Left lung (tissue), 10 donors: ENCODE results near the gene RRP36. TPM values are rescaled to one million over a fixed set of nuclear protein-coding genes. Genes with fewer than 3 reads are reported as not detected.

ENCODE experiments used
- ATAC-seq: fragments of 200-7000 bp; cut with Tn5 transposase; one replicate; pipeline ENCODE4 v1.9.1; 2020; ENCODE audit warnings: moderate library complexity
- DNase-seq, 4 donors: peaks; one replicate each; pipeline ENCODE4 v3.0.0-alpha.2; 2013 to 2020
- H3K27ac ChIP-seq, 2 donors: fragments of 200-600 bp; sonication (generic) in 1 of 2; one replicate each; pipeline versions ENCODE4 v1.5.0 to v1.8.0; 2020 to 2021
- H3K27me3 ChIP-seq, 2 donors: fragments of 200-600 bp; sonication (generic) in 1 of 2; one replicate each; pipeline versions ENCODE4 v1.5.0 to v1.8.0; 2020 to 2021
- H3K36me3 ChIP-seq, 2 donors: fragments of 200-600 bp; sonication (generic) in 1 of 2; one replicate each; pipeline versions ENCODE4 v1.5.0 to v1.8.0; 2020 to 2021
- H3K4me1 ChIP-seq, 2 donors: fragments of 200-600 bp; one replicate each; pipeline ENCODE4 v1.8.0; 2021
- H3K4me3 ChIP-seq, 2 donors: fragments of 200-600 bp; sonication (generic) in 1 of 2; one replicate each; pipeline versions ENCODE4 v1.5.0 to v1.8.0; 2020 to 2021; ENCODE audit warnings: mild to moderate bottlenecking in 1 of 2
- H3K9me3 ChIP-seq, 2 donors: fragments of 200-600 bp; sonication (generic) in 1 of 2; one replicate each; pipeline versions ENCODE4 v1.5.0 to v1.8.0; 2020 to 2021
- CTCF ChIP-seq, 2 donors: fragments of 200-600 bp; sonication (generic) in 1 of 2; IDR thresholded peaks; one replicate each; pipeline versions ENCODE4 v1.5.0 to v1.8.0; 2021; ENCODE audit warnings: antibody characterized with exemption in 2 of 2
- intact Hi-C, 2 donors: fragments of 100-400 bp; cut with DNase I; formaldehyde crosslinking; loops; one replicate each; pipeline versions ENCODE4 v1.11.2 to v1.14.2; 2022
- polyA plus RNA-seq, 6 donors: library from polyadenylated mRNA; unstranded; fragments of 120-200 nt; gene quantifications; one replicate each; pipeline ENCODE4 v1.2.1, GENCODE V29; 2013; ENCODE audit not compliant: insufficient read length in 6 of 6
- total RNA-seq, 2 donors: library from RNA; stranded (reverse); fragmentation: NEBNext Ultra II Directional; extraction: Animal tissue kit (Norgen Biotek cat#: 25700); gene quantifications; one replicate each; pipeline ENCODE4 v1.2.1, GENCODE V29; 2021
- donor health status: DM: no; HTN: yes; CAD: no.
- donor health status: DM: no; HTN: no; CAD: no.

Gene RRP36
- total and polyA plus RNA-seq, 8 donors, result 43.3 to 55.2 (median 50.2) TPM

DNA sequence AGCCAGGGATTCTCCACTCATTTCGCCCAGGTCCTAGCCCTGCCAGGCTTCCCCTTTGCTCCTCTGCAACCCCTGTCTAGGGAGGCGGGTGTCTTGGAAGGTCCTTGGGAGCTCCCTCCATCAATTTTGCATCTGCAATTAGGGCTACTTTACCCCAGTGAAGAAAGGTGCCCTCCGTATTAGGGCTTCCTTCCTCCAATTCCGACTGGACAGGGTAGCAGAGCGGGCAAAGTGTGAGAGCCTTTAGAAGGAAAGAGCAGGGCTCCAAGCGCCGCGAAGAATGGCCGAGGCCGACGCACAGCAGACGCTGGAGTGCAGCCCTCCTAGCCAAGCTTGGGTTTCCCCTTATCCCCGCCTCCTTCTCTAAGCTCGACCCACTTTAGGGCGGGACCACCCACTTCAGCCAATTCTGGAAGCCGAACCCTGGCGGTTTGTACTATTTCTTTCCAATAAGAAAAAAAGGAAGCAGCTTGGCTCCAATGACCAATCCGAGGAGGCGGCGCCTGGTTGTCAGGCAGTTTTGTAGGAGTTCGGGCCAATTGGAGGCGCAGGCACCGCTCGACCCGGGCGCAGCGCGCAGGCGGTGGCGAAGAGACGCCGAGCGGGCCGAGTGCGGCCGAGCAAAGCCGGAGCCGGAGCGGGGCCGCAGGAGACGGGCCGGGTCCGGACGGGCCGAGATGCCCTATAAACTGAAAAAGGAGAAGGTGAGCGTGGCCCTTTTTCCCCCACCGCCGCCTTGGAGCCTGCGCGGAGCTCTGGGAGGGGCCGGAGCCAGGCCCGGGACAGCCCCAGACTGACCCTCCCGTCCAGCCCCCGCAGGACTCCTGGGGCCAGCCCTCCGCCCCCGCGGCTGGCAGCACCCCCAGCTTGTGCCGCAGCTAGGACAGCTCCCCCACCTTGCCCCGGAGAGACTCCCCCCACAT is 37.2 kb upstream of the RRP36 start, which contains the start of gene PPP2R5D:
Gene PPP2R5D (plus strand): TSS at position 570 of the 923 bp plus-strand sequence. CDS start 108 bp downstream, at position 678.
- Histone ChIP-seq H3K27ac (peak within 1 kb of the TSS; percentile 69 to 87), H3K4me3 (peak within 1 kb of the TSS; percentile 85 to 96), H3K27me3 (no peaks in the 10 kb centered on the region), H3K9me3 (no peaks in the 10 kb centered on the region), H3K4me1 (peaks cover 22 to 53% of the 10 kb centered on the region in 2 donors), H3K36me3 (peaks cover 0 to 4% of the 10 kb centered on the region in 2 donors)
- peak; percentile 95 to 98 (median 97) for DNase-seq
- ATAC-seq, result peak; percentile 96
- peak in 1 of 2 donors; percentile 15 for TF ChIP-seq CTCF (IDR thresholded peaks at IDR 0.05)
- intact Hi-C loops, result no loop called here

DNA sequence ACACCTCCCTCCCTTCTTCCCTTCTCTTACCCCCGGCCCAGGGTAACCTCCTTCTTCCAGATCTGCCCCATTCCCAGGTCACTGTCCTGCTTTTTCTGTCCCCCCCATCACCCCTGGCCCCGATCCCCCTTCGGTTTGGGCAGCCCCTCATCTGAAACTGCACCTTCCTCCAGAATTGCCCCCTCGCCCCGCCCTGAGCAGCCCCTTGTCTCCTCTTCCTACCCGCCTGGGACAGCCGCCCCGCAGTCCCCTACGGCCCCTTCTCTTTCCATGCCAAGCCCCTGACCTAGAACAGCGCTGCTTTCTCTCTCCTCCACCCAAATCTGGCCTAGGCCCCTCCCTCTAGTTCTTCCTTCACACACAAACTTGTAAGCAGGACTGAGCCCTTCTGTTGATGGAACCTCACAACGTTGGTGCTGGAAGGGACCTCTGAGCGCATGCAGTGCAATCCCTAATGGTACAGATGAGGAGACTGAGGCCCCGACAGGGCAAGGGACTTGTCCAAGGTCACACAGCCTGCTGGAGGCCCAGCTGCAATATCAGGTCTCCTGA is 36.4 kb upstream of the RRP36 start:
- H3K4me3 ChIP-seq, result peak overlapping the region; percentile 85 to 96
- peak in 2 of 4 donors; percentile 38 to 55 for DNase-seq
- no peaks in the 10 kb centered on the region for H3K9me3 ChIP-seq
- TF ChIP-seq CTCF (IDR thresholded peaks at IDR 0.05), result no peak
- intact Hi-C loops, result no loop called here
- peaks cover 17 to 46% of the 10 kb centered on the region in 2 donors for H3K4me1 ChIP-seq
- H3K36me3 ChIP-seq, result peaks cover 0 to 10% of the 10 kb centered on the region in 2 donors
- peak; percentile 6 for ATAC-seq
- no peaks in the 10 kb centered on the region for H3K27me3 ChIP-seq
- peak overlapping the region; percentile 69 to 87 for H3K27ac ChIP-seq

DNA sequence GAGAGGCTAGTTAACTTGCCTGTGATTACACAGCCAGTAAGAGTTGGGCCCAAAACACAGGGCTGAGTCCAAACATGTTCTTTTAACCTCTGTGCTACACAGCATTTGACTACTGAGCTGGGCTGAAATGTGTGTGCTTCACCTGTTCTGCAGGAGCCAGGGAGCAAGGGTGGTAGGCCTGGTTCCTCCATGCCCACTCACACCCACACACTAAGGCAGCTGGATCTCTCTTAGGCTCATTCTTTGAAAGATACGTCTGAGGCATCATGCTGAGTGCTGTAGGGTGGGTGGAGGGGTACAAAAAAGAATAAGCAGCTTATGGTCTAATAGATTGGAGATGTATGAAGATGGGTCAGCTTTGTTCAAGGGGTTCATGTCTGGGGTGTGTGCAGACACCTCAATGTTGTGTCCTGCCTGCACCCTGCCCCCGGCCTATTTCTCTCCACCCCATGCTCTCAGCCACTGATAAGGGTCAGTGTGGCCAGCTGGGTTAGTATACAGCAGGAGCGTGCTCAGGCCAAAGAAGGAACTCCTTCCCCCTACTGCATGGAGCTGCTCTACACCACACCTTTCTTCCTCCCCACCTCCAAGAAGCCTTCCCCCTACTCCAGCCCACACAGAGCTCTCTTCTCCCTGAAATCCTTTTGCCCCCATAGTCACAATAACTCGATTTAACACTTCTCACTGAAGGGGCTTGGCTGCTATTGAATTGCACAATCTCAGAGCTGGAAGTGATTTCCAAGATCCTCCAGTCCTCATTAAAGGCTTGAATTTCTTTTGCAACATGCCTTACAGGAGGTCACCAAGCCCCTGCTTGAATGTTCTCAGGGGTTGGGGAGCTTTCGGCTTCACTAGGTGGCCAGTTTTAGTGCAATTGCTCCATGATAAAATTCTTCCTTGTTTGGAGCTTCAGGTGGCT is 33.6 kb upstream of the RRP36 start:
- peak in 2 of 4 donors; percentile 20 to 35 for DNase-seq
- no peak for ATAC-seq
- H3K4me1 ChIP-seq, result peaks cover 17 to 44% of the 10 kb centered on the region in 2 donors
- H3K9me3 ChIP-seq, result no peaks in the 10 kb centered on the region
- no peak overlapping the region for H3K27ac ChIP-seq
- no peak overlapping the region for H3K4me3 ChIP-seq
- H3K27me3 ChIP-seq, result no peaks in the 10 kb centered on the region
- H3K36me3 ChIP-seq, result peaks cover 0 to 30% of the 10 kb centered on the region in 2 donors
- intact Hi-C loops, result no loop called here
- no peak for TF ChIP-seq CTCF (IDR thresholded peaks at IDR 0.05)

DNA sequence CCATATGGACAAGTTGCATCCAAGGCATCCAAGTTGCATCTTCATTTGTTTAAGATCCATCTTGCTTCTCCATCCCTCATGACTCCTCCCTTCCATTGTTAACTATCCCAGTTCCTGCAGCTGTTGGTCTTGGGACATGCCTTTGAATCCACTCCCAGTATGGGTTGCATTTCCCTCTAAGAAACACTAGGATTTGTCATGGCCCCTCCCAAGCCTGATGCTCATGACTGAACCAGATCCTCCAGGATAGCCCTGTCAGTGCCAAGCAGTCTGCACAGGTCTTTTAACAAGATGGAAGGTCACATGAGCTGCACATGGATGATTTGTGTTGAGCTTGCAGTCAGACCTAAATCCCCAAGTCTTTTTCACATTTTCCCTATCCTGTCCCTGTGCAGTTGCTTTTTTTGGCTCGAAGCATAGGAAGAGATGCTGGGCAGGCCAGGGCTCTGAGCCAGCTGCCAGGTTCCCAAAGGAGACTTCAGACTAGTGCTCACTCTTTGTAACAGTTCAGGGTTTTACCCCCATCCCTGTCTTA is 32.9 kb upstream of the RRP36 start:
- Histone ChIP-seq H3K27me3 (no peaks in the 10 kb centered on the region), H3K4me3 (no peak overlapping the region), H3K27ac (no peak overlapping the region), H3K4me1 (peaks cover 17 to 38% of the 10 kb centered on the region in 2 donors), H3K9me3 (no peaks in the 10 kb centered on the region), H3K36me3 (peaks cover 0 to 30% of the 10 kb centered on the region in 2 donors)
- TF ChIP-seq CTCF (IDR thresholded peaks at IDR 0.05), result no peak
- intact Hi-C loops, result no loop called here
- ATAC-seq (no peak), DNase-seq (peak in 1 of 4 donors; percentile 13)
